ENCODE measurements around the gene S100B. TPM values are rescaled to one million over a fixed set of nuclear protein-coding genes. Genes with fewer than 3 reads are reported as not detected.

The S100B gene
- total and polyA plus RNA-seq, 2 of the 13 experiments (the other 11 are each of a cell fraction or from before 2014, with no cell fraction given) = not detected

DNA sequence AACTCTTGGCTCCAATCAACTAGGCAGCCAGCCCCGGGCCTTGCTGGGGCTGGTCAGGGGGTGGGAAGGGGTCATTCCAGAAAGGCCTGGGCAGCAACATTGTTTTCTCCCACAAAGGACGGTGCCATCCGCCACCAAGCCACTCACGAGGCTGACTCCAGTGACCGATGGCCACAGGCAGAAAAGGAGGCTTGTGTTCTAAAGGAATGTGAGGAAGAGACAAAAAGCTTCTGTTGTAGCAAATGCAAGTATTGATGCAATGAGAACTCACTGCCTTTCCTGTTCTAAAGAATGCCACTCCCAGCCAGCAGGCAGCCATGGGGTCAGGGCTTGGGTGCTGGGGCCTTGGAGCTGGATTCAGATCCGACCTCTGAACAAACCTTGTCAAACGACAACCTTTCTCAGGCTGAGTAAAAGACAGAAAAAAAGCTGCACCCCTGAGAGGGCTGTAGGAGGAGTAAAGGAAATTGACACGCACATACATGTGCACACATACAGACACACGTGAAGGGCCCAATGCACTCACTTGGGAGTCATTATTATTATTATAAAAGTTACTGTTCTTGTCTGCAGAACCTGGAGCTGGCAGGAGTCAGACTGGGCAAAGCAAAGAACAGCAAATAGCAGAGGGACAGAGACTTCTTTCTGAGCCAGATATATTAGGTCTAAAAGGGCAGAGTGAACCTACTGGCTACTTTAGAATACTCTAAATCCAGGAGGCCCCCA, 16.7 kb upstream of the S100B start (continued):
- TF ChIP-seq, protein P1, sequence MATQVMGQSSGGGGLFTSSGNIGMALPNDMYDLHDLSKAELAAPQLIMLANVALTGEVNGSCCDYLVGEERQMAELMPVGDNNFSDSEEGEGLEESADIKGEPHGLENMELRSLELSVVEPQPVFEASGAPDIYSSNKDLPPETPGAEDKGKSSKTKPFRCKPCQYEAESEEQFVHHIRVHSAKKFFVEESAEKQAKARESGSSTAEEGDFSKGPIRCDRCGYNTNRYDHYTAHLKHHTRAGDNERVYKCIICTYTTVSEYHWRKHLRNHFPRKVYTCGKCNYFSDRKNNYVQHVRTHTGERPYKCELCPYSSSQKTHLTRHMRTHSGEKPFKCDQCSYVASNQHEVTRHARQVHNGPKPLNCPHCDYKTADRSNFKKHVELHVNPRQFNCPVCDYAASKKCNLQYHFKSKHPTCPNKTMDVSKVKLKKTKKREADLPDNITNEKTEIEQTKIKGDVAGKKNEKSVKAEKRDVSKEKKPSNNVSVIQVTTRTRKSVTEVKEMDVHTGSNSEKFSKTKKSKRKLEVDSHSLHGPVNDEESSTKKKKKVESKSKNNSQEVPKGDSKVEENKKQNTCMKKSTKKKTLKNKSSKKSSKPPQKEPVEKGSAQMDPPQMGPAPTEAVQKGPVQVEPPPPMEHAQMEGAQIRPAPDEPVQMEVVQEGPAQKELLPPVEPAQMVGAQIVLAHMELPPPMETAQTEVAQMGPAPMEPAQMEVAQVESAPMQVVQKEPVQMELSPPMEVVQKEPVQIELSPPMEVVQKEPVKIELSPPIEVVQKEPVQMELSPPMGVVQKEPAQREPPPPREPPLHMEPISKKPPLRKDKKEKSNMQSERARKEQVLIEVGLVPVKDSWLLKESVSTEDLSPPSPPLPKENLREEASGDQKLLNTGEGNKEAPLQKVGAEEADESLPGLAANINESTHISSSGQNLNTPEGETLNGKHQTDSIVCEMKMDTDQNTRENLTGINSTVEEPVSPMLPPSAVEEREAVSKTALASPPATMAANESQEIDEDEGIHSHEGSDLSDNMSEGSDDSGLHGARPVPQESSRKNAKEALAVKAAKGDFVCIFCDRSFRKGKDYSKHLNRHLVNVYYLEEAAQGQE (IDR thresholded peaks at IDR 0.05; ENCODE audit: borderline replicate concordance in 1 of 2, low read depth in 1 of 2, low read length in 2 of 2) = no peak
- TF ChIP-seq ZBTB42 (CRISPR knock-in tag; IDR thresholded peaks at IDR 0.05) (no peak), SP2 (CRISPR knock-in tag; IDR thresholded peaks at IDR 0.05) (no peak), MAZ (IDR thresholded peaks at IDR 0.05; ENCODE audit: borderline replicate concordance, low read depth, low read length) (no peak), MAZ (CRISPR knock-in tag; IDR thresholded peaks at IDR 0.05; ENCODE audit: low read depth) (no peak), PHF21A (CRISPR knock-in tag; IDR thresholded peaks at IDR 0.05) (no peak), DR1 (CRISPR knock-in tag; IDR thresholded peaks at IDR 0.05) (no peak), HDAC2 (CRISPR knock-in tag; IDR thresholded peaks at IDR 0.05) (0 out of 2 replicates have a peak, but pooled peaks have one; percentile 23), ZNF292 (CRISPR knock-in tag; IDR thresholded peaks at IDR 0.05; ENCODE audit: borderline replicate concordance, low read depth) (peak; percentile 1; the same call in 1 of the 2 replicates), MXI1 (IDR thresholded peaks at IDR 0.05; ENCODE audit: borderline replicate concordance, low read depth, low read length) (no peak), BCL6 (CRISPR knock-in tag; IDR thresholded peaks at IDR 0.05) (peak; percentile 33; the same call in 1 of the 2 replicates), ZNF17 (CRISPR knock-in tag; IDR thresholded peaks at IDR 0.05) (no peak), ZNF670 (CRISPR knock-in tag; IDR thresholded peaks at IDR 0.05; ENCODE audit: borderline replicate concordance) (no peak), ZNF577 (CRISPR knock-in tag; IDR thresholded peaks at IDR 0.05; ENCODE audit: borderline replicate concordance, low read depth) (no peak), RARA (CRISPR knock-in tag; IDR thresholded peaks at IDR 0.05) (peak; percentile 22; the same call in 1 of the 2 replicates), ZBTB3 (CRISPR knock-in tag; IDR thresholded peaks at IDR 0.05; ENCODE audit: borderline replicate concordance, low read depth) (no peak), HNRNPL (IDR thresholded peaks at IDR 0.05; ENCODE audit: low read depth, low read length) (0 out of 2 replicates have a peak, but pooled peaks have one; percentile 60)
- TF ChIP-seq, protein P2, sequence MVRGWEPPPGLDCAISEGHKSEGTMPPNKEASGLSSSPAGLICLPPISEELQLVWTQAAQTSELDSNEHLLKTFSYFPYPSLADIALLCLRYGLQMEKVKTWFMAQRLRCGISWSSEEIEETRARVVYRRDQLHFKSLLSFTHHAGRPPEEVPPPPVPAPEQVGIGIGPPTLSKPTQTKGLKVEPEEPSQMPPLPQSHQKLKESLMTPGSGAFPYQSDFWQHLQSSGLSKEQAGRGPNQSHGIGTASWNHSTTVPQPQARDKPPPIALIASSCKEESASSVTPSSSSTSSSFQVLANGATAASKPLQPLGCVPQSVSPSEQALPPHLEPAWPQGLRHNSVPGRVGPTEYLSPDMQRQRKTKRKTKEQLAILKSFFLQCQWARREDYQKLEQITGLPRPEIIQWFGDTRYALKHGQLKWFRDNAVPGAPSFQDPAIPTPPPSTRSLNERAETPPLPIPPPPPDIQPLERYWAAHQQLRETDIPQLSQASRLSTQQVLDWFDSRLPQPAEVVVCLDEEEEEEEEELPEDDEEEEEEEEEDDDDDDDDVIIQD (CRISPR knock-in tag; IDR thresholded peaks at IDR 0.05; ENCODE audit: low read depth) = no peak
- TF ChIP-seq, protein P3, sequence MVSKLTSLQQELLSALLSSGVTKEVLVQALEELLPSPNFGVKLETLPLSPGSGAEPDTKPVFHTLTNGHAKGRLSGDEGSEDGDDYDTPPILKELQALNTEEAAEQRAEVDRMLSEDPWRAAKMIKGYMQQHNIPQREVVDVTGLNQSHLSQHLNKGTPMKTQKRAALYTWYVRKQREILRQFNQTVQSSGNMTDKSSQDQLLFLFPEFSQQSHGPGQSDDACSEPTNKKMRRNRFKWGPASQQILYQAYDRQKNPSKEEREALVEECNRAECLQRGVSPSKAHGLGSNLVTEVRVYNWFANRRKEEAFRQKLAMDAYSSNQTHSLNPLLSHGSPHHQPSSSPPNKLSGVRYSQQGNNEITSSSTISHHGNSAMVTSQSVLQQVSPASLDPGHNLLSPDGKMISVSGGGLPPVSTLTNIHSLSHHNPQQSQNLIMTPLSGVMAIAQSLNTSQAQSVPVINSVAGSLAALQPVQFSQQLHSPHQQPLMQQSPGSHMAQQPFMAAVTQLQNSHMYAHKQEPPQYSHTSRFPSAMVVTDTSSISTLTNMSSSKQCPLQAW (CRISPR knock-in tag; IDR thresholded peaks at IDR 0.05) = no peak
- TF ChIP-seq, protein P4, sequence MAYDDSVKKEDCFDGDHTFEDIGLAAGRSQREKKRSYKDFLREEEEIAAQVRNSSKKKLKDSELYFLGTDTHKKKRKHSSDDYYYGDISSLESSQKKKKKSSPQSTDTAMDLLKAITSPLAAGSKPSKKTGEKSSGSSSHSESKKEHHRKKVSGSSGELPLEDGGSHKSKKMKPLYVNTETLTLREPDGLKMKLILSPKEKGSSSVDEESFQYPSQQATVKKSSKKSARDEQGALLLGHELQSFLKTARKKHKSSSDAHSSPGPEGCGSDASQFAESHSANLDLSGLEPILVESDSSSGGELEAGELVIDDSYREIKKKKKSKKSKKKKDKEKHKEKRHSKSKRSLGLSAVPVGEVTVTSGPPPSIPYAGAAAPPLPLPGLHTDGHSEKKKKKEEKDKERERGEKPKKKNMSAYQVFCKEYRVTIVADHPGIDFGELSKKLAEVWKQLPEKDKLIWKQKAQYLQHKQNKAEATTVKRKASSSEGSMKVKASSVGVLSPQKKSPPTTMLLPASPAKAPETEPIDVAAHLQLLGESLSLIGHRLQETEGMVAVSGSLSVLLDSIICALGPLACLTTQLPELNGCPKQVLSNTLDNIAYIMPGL (CRISPR knock-in tag; IDR thresholded peaks at IDR 0.05; ENCODE audit: borderline replicate concordance in 1 of 2, low read depth in 1 of 2) = 0 out of 4 replicates have a peak, but pooled peaks of 1 of the 2 experiments have one; percentile 7

Data from HepG2 (cell line).